K562 (cell line): ENCODE measurements around the gene CENPO. TPM values are rescaled to one million over a fixed set of nuclear protein-coding genes. Genes with fewer than 3 reads are reported as not detected.

Experiments used
- ATAC-seq: fragments of 200-7000 bp; cut with Tn5 transposase; 3 replicates; pipeline ENCODE4 v1.9.1; 2020; ENCODE audit warnings: moderate library complexity
- BruUV-seq: library from RNA; stranded (reverse); fragments of 400-500 nt; replicated peaks from 2 replicates; lab custom pipeline; 2021; lab: Mats Ljungman, UMichigan
- CTCF ChIA-PET: fragments of 300-600 bp; formaldehyde crosslinking; extraction: SDS; loops from one replicate; lab custom pipeline; 2021; ENCODE audit warnings: low intra/inter-chr PET ratio; lab: Yijun Ruan, JAX
- POLR2A ChIA-PET: fragments of 300-600, 350-650 bp; sonication (Branson Sonifier 250); formaldehyde crosslinking; extraction: SDS; loops from one replicate; lab custom pipeline; 2021; ENCODE audit warnings: antibody characterized with exemption, inconsistent platforms; lab: Yijun Ruan, JAX
- DNase-seq, 4 experiments: peaks; one replicate each; pipeline versions ENCODE4 v3.0.0 to v3.0.0-alpha.2; 2011 to 2018; ENCODE audit warnings: low spot score in 3 of 4, mixed read lengths in 3 of 4; ENCODE audit errors: extremely low read depth in 1 of 4
- FAIRE-seq: peaks from 2 replicates; lab custom pipeline; 2011; peaks lifted over from hg19 to GRCh38; lab: Jason Lieb, UNC
- H2AFZ ChIP-seq: 2 replicates; pipeline ENCODE4 v1.6.0; 2011; ENCODE audit warnings: low read depth, low read length, control low read depth, inconsistent platforms
- H3K27ac ChIP-seq: fragments of 200-600 bp; 3 replicates; pipeline ENCODE4 v1.8.0; 2011; ENCODE audit warnings: low read depth, mild to moderate bottlenecking, control low read depth, inconsistent platforms, low read length, moderate library complexity, mixed read lengths; ENCODE audit errors: extremely low read depth
- H3K27me3 ChIP-seq, 2 experiments: fragments of 300-600 bp in 1 of 2; 2 replicates in 1 of 2; 3 replicates in 1 of 2; pipeline versions ENCODE4 v1.6.0 to v1.8.0; 2011; ENCODE audit warnings: inconsistent platforms in 2 of 2, low read length in 2 of 2, mild to moderate bottlenecking in 1 of 2, mixed read lengths in 1 of 2, moderate library complexity in 1 of 2; ENCODE audit not compliant: control insufficient read depth in 2 of 2, insufficient read depth in 2 of 2
- H3K36me3 ChIP-seq: fragments of 300-600 bp; 3 replicates; pipeline ENCODE4 v1.8.0; 2011; ENCODE audit warnings: mild to moderate bottlenecking, low read length, inconsistent platforms; ENCODE audit not compliant: control insufficient read depth, insufficient read depth
- H3K4me1 ChIP-seq, 2 experiments: fragments of 200-600 bp in 1 of 2; replicated peaks in 1 of 2; 2 replicates in 1 of 2; 3 replicates in 1 of 2; pipeline versions ENCODE4 v1.5.1 to v1.8.0; 2011; ENCODE audit warnings: inconsistent platforms in 2 of 2, low read length in 2 of 2, mild to moderate bottlenecking in 1 of 2, mixed read lengths in 1 of 2, moderate library complexity in 1 of 2; ENCODE audit not compliant: control insufficient read depth in 2 of 2, insufficient read depth in 2 of 2
- H3K4me2 ChIP-seq: 2 replicates; pipeline ENCODE4 v1.6.1; 2011; ENCODE audit warnings: low read length, control low read depth, inconsistent platforms, mixed read lengths; ENCODE audit not compliant: insufficient read depth
- H3K4me3 ChIP-seq: fragments of 200-600 bp; sonication (generic), shearing (Covaris generic); 2 replicates; pipeline ENCODE4 v1.5.1; 2016; ENCODE audit warnings: control low read depth, inconsistent platforms
- H3K79me2 ChIP-seq: fragments of 200-600 bp; 3 replicates; pipeline ENCODE4 v1.8.0; 2011; ENCODE audit warnings: low read length, inconsistent platforms; ENCODE audit not compliant: control insufficient read depth, insufficient read depth
- H3K9ac ChIP-seq, 2 experiments: 2 replicates each; pipeline versions ENCODE4 v1.6.0 to v1.6.1; 2011; ENCODE audit warnings: low read depth in 2 of 2, low read length in 2 of 2, control low read depth in 1 of 2, inconsistent platforms in 1 of 2, mild to moderate bottlenecking in 1 of 2, mixed read lengths in 1 of 2; ENCODE audit not compliant: insufficient read depth in 1 of 2
- H3K9me1 ChIP-seq: one replicate; pipeline ENCODE4 v1.6.0; 2011; ENCODE audit warnings: inconsistent platforms, mild to moderate bottlenecking, low read length, moderate library complexity; ENCODE audit not compliant: control insufficient read depth, insufficient read depth
- H3K9me3 ChIP-seq: replicated peaks from 2 replicates; pipeline ENCODE4 v1.5.1; 2011; ENCODE audit warnings: low read depth, low read length, inconsistent platforms; ENCODE audit not compliant: control insufficient read depth, insufficient read depth
- H4K20me1 ChIP-seq: replicated peaks from 2 replicates; pipeline ENCODE4 v1.6.1; 2011; ENCODE audit warnings: low read length, inconsistent platforms, mixed read lengths; ENCODE audit not compliant: control insufficient read depth, insufficient read depth
- FOSL1 ChIP-seq: fragments of 200-800 bp; sonication (Bioruptor generic); conservative IDR thresholded peaks from 2 replicates; pipeline ENCODE4 v1.6.1; 2016; ENCODE audit warnings: missing genetic modification characterization, missing compliant biosample characterization
- FOXJ2 ChIP-seq: fragments of 200-800 bp; sonication (Bioruptor generic); IDR thresholded peaks from 2 replicates; pipeline ENCODE4 v1.6.1; 2016; ENCODE audit warnings: missing genetic modification characterization, missing compliant biosample characterization
- FOXP4 ChIP-seq: sonication (generic); formaldehyde crosslinking; IDR thresholded peaks from 2 replicates; pipeline ENCODE4 v1.8.0; 2022; ENCODE audit warnings: mild to moderate bottlenecking, missing genetic modification reagents, borderline replicate concordance
- HLTF ChIP-seq: fragments of 450-650 bp; IDR thresholded peaks from 2 replicates; pipeline ENCODE4 v1.6.1; 2016
- IRF2 ChIP-seq: sonication (generic); formaldehyde crosslinking; IDR thresholded peaks from 2 replicates; pipeline ENCODE4 v1.8.1; 2022; ENCODE audit warnings: mild to moderate bottlenecking, missing genetic modification reagents
- KAT8 ChIP-seq: fragments of 450-650 bp; IDR thresholded peaks from 2 replicates; pipeline ENCODE4 v1.6.1; 2016; ENCODE audit warnings: low read depth, mild to moderate bottlenecking
- POLR2G ChIP-seq: fragments of 200-400 bp; formaldehyde crosslinking; IDR thresholded peaks from 2 replicates; pipeline ENCODE4 v1.6.1; 2017; ENCODE audit warnings: low read depth, mild to moderate bottlenecking, antibody characterized with exemption, low read length, moderate library complexity
- ZNF445 ChIP-seq: fragments of 250-450 bp; sonication (Bioruptor Pico); IDR thresholded peaks from 2 replicates; pipeline ENCODE4 v1.4.0; 2020; ENCODE audit warnings: low read depth, mild to moderate bottlenecking, moderate library complexity
- WGBS: fragments of 100-300 bp; shearing (Covaris generic); methylation state at CpG from one replicate; pipeline ENCODE4 v1.1.6; 2016; ENCODE audit warnings: low coverage, mixed read lengths; ENCODE audit not compliant: insufficient coverage; ENCODE audit errors: missing lambda C conversion rate; 5-methylcytosine and 5-hydroxymethylcytosine counted together
- in situ Hi-C: fragments of 300-500 bp; cut with MboI; formaldehyde crosslinking; loops from 4 replicates; pipeline ENCODE4 v1.15.0; 2018; ENCODE audit warnings: inconsistent platforms, mixed read lengths
- intact Hi-C: fragments of 100-400 bp; cut with micrococcal nuclease; formaldehyde crosslinking; loops from 2 replicates; pipeline ENCODE4 v1.14.2; 2022
- polyA plus RNA-seq, 8 experiments: library from polyadenylated mRNA; depleted of rRNA in 4 of 8; stranded (reverse) in 5 of 8; unstranded in 3 of 8; fragments of >200 nt; fragmentation: Nextera tagmentation in 2 of 8; fragmentation: Illumina TruSeq in 1 of 8; extraction: Ambion mirVana in 2 of 8; extraction: Trizol in 1 of 8; gene quantifications; 2 replicates each; pipeline versions ENCODE4 v1.2.1 to v1.2.3, GENCODE V29; 2011 to 2014; ENCODE audit warnings: inconsistent platforms in 1 of 8, missing spikeins in 1 of 8
- total RNA-seq, 7 experiments: library from RNA; depleted of rRNA in 6 of 7; stranded (reverse); fragments of >200 nt in 6 of 7; fragmentation: Illumina TruSeq in 2 of 7; extraction: Trizol in 2 of 7; gene quantifications; 2 replicates each; pipeline versions ENCODE4 v1.2.1 to v1.2.3, GENCODE V29; 2011 to 2021; ENCODE audit warnings: low replicate concordance in 1 of 7
- TF ChIP-seq, protein P1 (sequence below): sonication (generic); formaldehyde crosslinking; IDR thresholded peaks from 2 replicates; pipeline ENCODE4 v1.8.1; 2023; ENCODE audit warnings: mild to moderate bottlenecking, missing genetic modification reagents

CENPO gene
- total and polyA plus RNA-seq, 9 of the 15 experiments (the other 6 are each of a cell fraction or from before 2014, with no cell fraction given), result 30.6 to 59.4 (median 38.9) TPM

DNA sequence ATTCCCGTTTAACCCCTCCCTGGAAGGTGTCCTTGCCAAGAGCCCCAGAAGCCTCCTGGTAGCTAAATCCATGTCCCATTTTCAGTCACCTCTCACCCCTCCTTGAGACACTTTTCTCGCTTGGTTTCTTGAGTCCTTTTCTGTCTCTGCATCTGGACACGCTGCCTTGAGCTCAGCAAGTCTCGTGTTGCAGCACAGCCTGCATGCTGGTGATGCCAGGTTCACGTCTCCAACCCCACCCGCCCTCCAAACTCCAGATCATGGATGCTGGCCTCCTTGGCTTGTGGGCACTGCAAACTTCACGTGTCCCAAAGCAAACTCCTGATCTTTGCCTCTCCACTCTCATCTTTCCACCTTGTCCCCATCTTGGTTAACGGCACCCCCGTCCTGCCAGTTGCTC is 39.3 kb downstream of the CENPO start (continued):
- no peak for TF ChIP-seq FOXP4 (CRISPR knock-in tag)
- no peak for TF ChIP-seq FOXJ2 (tag)
- TF ChIP-seq HLTF, result no peak
- no peak for TF ChIP-seq KAT8
- TF ChIP-seq IRF2 (CRISPR knock-in tag), result no peak

DNA sequence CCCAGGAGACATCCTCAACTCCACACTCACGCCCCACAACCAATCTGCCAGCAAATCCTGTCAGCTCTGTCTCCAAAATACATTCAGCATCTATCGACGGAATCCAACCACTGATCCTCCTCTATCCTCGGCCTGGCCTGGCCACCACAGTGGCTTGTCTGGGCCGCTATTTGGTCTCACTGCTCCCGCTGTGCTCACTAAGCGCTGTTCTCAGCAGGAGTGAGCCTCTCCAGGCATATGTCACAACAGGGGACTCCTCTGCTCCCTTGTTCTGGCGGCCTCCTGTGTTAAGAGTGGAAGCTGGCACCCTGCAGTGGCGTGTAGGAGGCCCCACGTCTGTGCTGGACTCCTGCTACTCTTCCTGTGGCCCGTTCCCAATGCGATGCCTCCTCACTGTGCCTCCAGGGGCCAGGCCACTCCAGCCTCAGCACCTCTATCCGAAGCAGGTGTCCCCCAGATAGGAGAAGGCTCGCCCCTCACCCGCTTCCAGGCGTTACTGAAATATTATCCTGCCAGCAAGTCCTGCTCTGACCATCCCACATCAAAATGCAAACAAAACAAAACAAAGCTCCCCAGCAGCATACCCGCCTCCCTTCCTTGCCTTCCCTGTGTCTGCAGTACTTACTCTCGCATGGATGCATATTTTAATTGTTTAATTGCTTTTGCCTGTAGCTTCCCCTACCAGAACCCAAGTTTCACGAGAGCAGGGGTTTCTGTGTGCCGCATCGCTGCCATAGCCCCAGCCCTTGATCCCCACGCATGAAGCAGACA is 39.9 kb downstream of the CENPO start:
- no peak overlapping the region for H3K4me3 ChIP-seq
- no peak overlapping the region for H3K4me2 ChIP-seq
- intact Hi-C loops, result no loop called here
- no peak for DNase-seq
- CTCF ChIA-PET, result no interaction called here
- no peaks in the 10 kb centered on the region for H3K79me2 ChIP-seq
- H3K36me3 ChIP-seq, result peaks cover 58% of the 10 kb centered on the region; the same call in 2 of the 3 replicates
- H4K20me1 ChIP-seq, result no peaks in the 10 kb centered on the region
- in situ Hi-C loops, result no loop called here
- H3K9me1 ChIP-seq, result no peaks in the 10 kb centered on the region
- H3K9me3 ChIP-seq, result no peaks in the 10 kb centered on the region
- 84% methylated on average over 19 of the region's 22 CpGs for WGBS
- BruUV-seq, result no TSS peak
- TF ChIP-seq POLR2G (peak; percentile 30; the same call in 1 of the 2 replicates), FOSL1 (tag) (no peak), ZNF445 (no peak)
- TF ChIP-seq, protein P1, sequence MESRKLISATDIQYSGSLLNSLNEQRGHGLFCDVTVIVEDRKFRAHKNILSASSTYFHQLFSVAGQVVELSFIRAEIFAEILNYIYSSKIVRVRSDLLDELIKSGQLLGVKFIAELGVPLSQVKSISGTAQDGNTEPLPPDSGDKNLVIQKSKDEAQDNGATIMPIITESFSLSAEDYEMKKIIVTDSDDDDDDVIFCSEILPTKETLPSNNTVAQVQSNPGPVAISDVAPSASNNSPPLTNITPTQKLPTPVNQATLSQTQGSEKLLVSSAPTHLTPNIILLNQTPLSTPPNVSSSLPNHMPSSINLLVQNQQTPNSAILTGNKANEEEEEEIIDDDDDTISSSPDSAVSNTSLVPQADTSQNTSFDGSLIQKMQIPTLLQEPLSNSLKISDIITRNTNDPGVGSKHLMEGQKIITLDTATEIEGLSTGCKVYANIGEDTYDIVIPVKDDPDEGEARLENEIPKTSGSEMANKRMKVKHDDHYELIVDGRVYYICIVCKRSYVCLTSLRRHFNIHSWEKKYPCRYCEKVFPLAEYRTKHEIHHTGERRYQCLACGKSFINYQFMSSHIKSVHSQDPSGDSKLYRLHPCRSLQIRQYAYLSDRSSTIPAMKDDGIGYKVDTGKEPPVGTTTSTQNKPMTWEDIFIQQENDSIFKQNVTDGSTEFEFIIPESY, result peak; percentile 66; the same call in 1 of the 2 replicates
- H2AFZ ChIP-seq, result no peak overlapping the region
- no peak for ATAC-seq
- peak overlapping the region in 1 of 2 experiments; percentile 55; a peak in 1 of 4 replicates for H3K9ac ChIP-seq
- FAIRE-seq, result no peak
- H3K4me1 ChIP-seq, result peaks cover 0 to under 1% of the 10 kb centered on the region in 2 experiments; a peak in 1 of 5 replicates
- H3K27me3 ChIP-seq, result no peaks in the 10 kb centered on the region
- H3K27ac ChIP-seq, result no peak overlapping the region
- POLR2A ChIA-PET, result no interaction called here
